Nephron progenitor cell (in vitro differentiated cells): ENCODE data around the gene TBC1D10A.

Experiments used
- DNase-seq: peaks from one replicate; pipeline ENCODE4 v3.0.0; 2021
- H3K27ac Mint-ChIP-seq: 2 replicates; pipeline ENCODE4 v1.8.0; 2021; ENCODE audit warnings: mild to moderate bottlenecking, moderate library complexity, mixed read lengths
- H3K27me3 Mint-ChIP-seq: 2 replicates; pipeline ENCODE4 v1.8.0; 2021; ENCODE audit warnings: mild to moderate bottlenecking, low read depth, mixed read lengths; ENCODE audit not compliant: poor library complexity
- H3K36me3 Mint-ChIP-seq: 2 replicates; pipeline ENCODE4 v1.8.0; 2021; ENCODE audit warnings: low read depth, mixed read lengths
- H3K4me1 Mint-ChIP-seq: 2 replicates; pipeline ENCODE4 v1.8.0; 2021; ENCODE audit warnings: mixed read lengths
- H3K4me3 Mint-ChIP-seq: 2 replicates; pipeline ENCODE4 v1.8.0; 2021; ENCODE audit warnings: mild to moderate bottlenecking, moderate library complexity, mixed read lengths
- H3K9me3 Mint-ChIP-seq: 2 replicates; pipeline ENCODE4 v1.8.0; 2021; ENCODE audit warnings: mild to moderate bottlenecking, moderate library complexity, mixed read lengths
- TF ChIP-seq, protein P1 (sequence below): fragments of 200-600 bp; sonication (generic); IDR thresholded peaks from 2 replicates; pipeline ENCODE4 v1.5.0; 2021; ENCODE audit warnings: antibody characterized with exemption

The TBC1D10A gene, protein sequence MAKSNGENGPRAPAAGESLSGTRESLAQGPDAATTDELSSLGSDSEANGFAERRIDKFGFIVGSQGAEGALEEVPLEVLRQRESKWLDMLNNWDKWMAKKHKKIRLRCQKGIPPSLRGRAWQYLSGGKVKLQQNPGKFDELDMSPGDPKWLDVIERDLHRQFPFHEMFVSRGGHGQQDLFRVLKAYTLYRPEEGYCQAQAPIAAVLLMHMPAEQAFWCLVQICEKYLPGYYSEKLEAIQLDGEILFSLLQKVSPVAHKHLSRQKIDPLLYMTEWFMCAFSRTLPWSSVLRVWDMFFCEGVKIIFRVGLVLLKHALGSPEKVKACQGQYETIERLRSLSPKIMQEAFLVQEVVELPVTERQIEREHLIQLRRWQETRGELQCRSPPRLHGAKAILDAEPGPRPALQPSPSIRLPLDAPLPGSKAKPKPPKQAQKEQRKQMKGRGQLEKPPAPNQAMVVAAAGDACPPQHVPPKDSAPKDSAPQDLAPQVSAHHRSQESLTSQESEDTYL

DNA sequence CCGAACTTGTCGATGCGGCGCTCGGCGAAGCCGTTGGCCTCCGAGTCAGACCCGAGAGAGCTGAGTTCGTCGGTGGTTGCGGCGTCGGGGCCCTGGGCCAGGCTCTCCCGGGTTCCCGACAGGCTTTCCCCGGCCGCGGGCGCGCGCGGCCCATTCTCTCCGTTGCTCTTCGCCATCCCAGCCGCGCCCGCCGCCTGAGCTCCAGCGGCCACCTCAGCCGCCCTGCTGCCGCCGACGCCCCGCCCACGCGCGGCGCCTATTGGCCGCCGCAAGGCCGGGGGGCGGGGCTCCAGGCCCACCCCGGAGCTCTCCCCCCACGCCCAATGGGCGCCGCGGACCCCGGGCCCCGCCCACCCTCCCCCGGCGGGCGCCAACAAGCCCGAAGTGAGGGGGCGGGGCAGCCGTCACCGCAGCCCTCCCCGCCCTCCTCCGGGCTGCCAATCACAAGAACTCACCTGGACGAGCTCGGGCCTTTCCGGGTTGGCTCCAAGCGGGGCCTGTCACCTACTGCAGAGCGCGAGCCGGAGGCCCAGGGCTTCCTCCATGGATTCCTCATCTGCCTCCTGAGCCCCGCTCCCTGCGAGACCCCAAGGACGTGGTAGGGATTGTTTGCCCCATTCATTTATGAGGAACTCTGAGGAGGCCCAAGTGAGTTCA, at the start of gene TBC1D10A:
TSS of gene TBC1D10A (minus strand) at position 236 of the 657 bp plus-strand sequence. CDS start at position 176, 60 bp downstream.
- no peaks in the 10 kb centered on the region for H3K9me3 Mint-ChIP-seq
- no peak within 1 kb of the TSS for H3K27ac Mint-ChIP-seq
- peak within 1 kb of the TSS; percentile 79 for H3K4me3 Mint-ChIP-seq
- peaks cover 6% of the 10 kb centered on the region for H3K27me3 Mint-ChIP-seq
- TF ChIP-seq, protein P1, sequence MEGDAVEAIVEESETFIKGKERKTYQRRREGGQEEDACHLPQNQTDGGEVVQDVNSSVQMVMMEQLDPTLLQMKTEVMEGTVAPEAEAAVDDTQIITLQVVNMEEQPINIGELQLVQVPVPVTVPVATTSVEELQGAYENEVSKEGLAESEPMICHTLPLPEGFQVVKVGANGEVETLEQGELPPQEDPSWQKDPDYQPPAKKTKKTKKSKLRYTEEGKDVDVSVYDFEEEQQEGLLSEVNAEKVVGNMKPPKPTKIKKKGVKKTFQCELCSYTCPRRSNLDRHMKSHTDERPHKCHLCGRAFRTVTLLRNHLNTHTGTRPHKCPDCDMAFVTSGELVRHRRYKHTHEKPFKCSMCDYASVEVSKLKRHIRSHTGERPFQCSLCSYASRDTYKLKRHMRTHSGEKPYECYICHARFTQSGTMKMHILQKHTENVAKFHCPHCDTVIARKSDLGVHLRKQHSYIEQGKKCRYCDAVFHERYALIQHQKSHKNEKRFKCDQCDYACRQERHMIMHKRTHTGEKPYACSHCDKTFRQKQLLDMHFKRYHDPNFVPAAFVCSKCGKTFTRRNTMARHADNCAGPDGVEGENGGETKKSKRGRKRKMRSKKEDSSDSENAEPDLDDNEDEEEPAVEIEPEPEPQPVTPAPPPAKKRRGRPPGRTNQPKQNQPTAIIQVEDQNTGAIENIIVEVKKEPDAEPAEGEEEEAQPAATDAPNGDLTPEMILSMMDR, result no peak
- peaks cover 10% of the 10 kb centered on the region for H3K36me3 Mint-ChIP-seq
- DNase-seq, result peak; percentile 91
- peaks cover 26% of the 10 kb centered on the region for H3K4me1 Mint-ChIP-seq

DNA sequence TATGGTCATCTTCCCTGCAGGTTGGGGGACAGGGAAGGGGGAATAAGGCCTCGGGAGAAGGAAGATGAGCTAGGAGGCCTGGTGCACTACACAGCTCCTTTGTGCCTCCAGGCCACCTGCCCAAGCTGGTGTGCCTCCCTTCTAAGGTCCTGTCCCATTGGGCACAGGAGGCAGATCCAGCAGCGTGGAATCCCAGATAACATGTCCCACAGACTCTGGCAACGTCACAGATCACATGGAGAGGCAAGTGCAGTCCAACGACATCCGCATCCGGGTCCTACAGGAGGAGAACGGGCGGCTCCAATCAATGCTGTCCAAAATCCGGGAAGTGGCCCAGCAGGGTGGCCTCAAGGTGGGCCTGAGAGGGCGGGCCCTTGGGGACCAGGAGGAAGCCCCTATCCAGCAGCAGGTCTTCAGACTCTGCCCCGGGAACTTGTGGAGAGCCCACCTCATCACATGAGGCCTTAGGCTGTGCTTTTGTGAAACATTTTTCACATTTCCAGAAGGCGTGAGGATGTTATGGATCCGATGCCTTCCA, 48.6 kb upstream of the TBC1D10A start:
- no peak for DNase-seq
- Mint-ChIP-seq H3K4me1 (peaks cover 20% of the 10 kb centered on the region), H3K36me3 (peaks cover 9% of the 10 kb centered on the region), H3K27me3 (peaks cover 3% of the 10 kb centered on the region), H3K27ac (peak overlapping the region; percentile 39), H3K9me3 (no peaks in the 10 kb centered on the region), H3K4me3 (no peak overlapping the region)
- TF ChIP-seq, protein P1, result no peak

DNA sequence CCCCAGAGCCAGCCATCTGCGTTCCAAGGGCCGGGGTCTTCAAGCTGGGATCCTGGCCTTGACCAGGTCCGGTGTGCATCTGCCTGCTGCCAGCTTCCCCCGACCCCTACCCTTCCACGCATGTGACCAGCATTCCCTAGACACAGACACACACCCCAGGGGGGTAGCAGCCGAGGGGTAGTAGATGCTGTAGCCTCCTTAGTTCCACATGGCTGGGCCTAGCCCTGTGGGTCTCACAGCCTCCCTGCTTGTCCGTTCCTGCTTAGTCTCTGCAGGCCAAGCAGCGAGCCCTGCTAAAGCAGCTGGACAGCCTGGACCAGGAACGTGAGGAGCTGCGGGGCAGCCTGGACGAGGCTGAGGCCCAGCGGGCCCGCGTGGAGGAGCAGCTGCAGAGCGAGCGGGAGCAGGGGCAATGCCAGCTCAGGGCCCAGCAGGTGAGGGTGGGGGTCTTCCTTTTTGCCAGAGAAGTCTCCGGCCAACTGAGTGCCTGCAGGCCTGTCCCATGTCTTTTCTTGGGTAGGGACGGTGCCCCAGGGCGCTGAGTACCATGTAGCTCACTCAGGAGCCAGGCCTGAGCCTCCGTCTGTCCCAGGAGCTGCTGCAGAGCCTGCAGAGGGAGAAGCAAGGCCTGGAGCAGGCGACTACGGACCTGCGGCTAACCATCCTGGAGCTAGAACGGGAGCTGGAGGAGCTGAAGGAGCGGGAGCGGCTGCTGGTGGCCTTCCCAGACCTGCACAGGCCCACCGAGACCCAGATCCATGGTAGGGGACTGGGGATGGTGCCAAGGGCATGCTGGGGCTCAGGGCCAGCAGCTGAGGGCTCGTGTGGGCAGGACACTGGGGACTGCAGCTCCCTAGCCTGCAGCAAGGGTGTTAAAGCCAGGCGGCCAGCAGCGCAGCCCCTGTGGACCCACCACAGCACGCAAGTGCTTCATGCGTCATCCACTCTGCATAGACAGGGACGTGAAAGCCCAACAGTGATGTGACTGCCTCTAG, 46.9 kb upstream of the TBC1D10A start:
- DNase-seq, result no peak
- no peak overlapping the region for H3K4me3 Mint-ChIP-seq

DNA sequence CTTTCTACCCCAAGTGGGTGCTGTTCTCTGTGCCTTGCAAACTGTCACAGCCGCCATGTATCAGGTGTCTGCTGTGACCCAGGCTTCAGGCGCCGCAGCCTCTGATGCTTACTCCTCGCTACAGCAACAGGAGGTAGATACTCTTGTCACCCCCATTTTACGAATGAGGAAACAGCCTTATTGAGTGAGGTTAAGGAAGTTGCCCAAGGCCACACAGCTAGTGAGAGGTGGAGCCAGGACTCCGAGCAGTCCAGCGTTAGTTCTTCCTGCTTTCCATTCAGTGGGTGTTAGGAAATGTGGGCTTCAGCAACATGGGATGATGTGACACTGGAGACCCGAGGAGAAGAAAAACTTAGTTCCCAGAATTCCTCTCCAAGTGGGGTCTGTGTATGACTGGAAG, 46.2 kb upstream of the TBC1D10A start:
- Mint-ChIP-seq H3K36me3 (peaks cover 2% of the 10 kb centered on the region), H3K9me3 (no peaks in the 10 kb centered on the region), H3K4me3 (no peak overlapping the region), H3K27me3 (peaks cover 3% of the 10 kb centered on the region), H3K27ac (peak overlapping the region; percentile 84), H3K4me1 (peaks cover 41% of the 10 kb centered on the region)
- no peak for DNase-seq
- TF ChIP-seq, protein P1, result no peak

More for the DNA sequence above, 46.9 kb upstream of the TBC1D10A start:
- Mint-ChIP-seq H3K27ac (peak overlapping the region; percentile 84), H3K36me3 (peaks cover 5% of the 10 kb centered on the region), H3K4me1 (peaks cover 34% of the 10 kb centered on the region), H3K9me3 (no peaks in the 10 kb centered on the region), H3K27me3 (peaks cover 3% of the 10 kb centered on the region)
- TF ChIP-seq, protein P1, result no peak

DNA sequence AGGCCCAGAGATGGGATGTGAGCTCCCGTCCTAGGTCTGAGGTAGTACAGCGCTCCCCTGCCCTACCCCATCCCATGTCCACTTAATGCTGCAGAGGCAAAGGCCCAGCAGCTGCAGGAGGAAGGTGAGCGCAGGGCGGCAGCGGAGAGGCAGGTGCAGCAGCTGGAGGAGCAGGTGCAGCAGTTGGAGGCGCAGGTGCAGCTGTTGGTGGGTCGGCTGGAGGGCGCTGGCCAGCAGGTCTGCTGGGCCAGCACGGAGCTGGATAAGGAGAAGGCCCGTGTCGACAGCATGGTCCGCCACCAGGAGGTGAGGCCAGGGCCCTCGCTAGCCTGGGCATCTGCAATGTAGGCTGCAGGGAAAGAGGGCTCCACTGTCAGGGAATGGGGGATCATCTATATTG, 45.2 kb upstream of the TBC1D10A start:
- H3K4me1 Mint-ChIP-seq, result peaks cover 42% of the 10 kb centered on the region
- no peaks in the 10 kb centered on the region for H3K36me3 Mint-ChIP-seq
- H3K4me3 Mint-ChIP-seq, result no peak overlapping the region
- TF ChIP-seq, protein P1, result no peak
- no peaks in the 10 kb centered on the region for H3K9me3 Mint-ChIP-seq
- H3K27ac Mint-ChIP-seq, result no peak overlapping the region
- DNase-seq, result no peak
- peaks cover 3% of the 10 kb centered on the region for H3K27me3 Mint-ChIP-seq
